Neural progenitor cell (in vitro differentiated cells): ENCODE measurements around the gene SLC52A3. TPM values are rescaled to one million over a fixed set of nuclear protein-coding genes. Genes with fewer than 3 reads are reported as not detected.

Source experiments
- DNase-seq: peaks from one replicate; pipeline ENCODE4 v3.0.0-alpha.2; 2016; ENCODE audit warnings: low spot score
- H2AFZ ChIP-seq: fragments of 200-600 bp; sonication (generic); replicated peaks from 2 replicates; pipeline ENCODE4 v1.6.1; 2016; ENCODE audit warnings: antibody characterized with exemption
- H3F3A ChIP-seq: fragments of 200-600 bp; sonication (generic); 2 replicates; pipeline ENCODE4 v1.6.1; 2016; ENCODE audit warnings: antibody characterized with exemption, low read depth
- H3K27ac ChIP-seq: fragments of 200-600 bp; sonication (generic); 2 replicates; pipeline ENCODE4 v1.5.1; 2016; ENCODE audit warnings: mild to moderate bottlenecking
- H3K27me3 ChIP-seq: fragments of 200-600 bp; sonication (generic); 2 replicates; pipeline ENCODE4 v1.6.1; 2016; ENCODE audit warnings: mild to moderate bottlenecking, moderate library complexity
- H3K36me3 ChIP-seq: fragments of 200-600 bp; sonication (generic); 2 replicates; pipeline ENCODE4 v1.5.1; 2016
- H3K4me1 ChIP-seq: fragments of 200-600 bp; sonication (generic); 2 replicates; pipeline ENCODE4 v1.6.1; 2016; ENCODE audit warnings: mixed run types
- H3K4me2 ChIP-seq: fragments of 200-600 bp; sonication (generic); 2 replicates; pipeline ENCODE4 v1.6.1; 2016
- H3K4me3 ChIP-seq: fragments of 200-600 bp; sonication (generic); 2 replicates; pipeline ENCODE4 v1.5.1; 2016
- H3K79me2 ChIP-seq: fragments of 200-600 bp; sonication (generic); 2 replicates; pipeline ENCODE4 v1.6.1; 2016; ENCODE audit warnings: low read depth
- H3K9ac ChIP-seq: fragments of 200-600 bp; sonication (generic); 2 replicates; pipeline ENCODE4 v1.6.1; 2016
- H3K9me3 ChIP-seq: fragments of 200-600 bp; sonication (generic); 2 replicates; pipeline ENCODE4 v1.5.1; 2016; ENCODE audit warnings: low read depth
- H4K20me1 ChIP-seq: fragments of 200-600 bp; sonication (generic); 2 replicates; pipeline ENCODE4 v1.6.1; 2016; ENCODE audit warnings: low read depth
- H3K27ac Mint-ChIP-seq: 3 replicates; pipeline ENCODE4 v1.8.0; 2021; ENCODE audit warnings: mixed read lengths
- H3K27me3 Mint-ChIP-seq: 2 replicates; pipeline ENCODE4 v1.8.0; 2022; ENCODE audit warnings: low read depth, mild to moderate bottlenecking, inconsistent platforms, moderate library complexity, mixed read lengths; ENCODE audit not compliant: insufficient read depth
- H3K36me3 Mint-ChIP-seq: 3 replicates; pipeline ENCODE4 v1.8.0; 2021; ENCODE audit warnings: mixed read lengths
- H3K4me1 Mint-ChIP-seq: 3 replicates; pipeline ENCODE4 v1.8.0; 2021; ENCODE audit warnings: mixed read lengths
- H3K4me3 Mint-ChIP-seq: 3 replicates; pipeline ENCODE4 v1.8.0; 2021; ENCODE audit warnings: mild to moderate bottlenecking, moderate library complexity, mixed read lengths
- H3K9me3 Mint-ChIP-seq: 3 replicates; pipeline ENCODE4 v1.8.0; 2020; ENCODE audit warnings: mixed read lengths
- CTCF ChIP-seq: fragments of 200-600 bp; sonication (generic); IDR thresholded peaks from 2 replicates; pipeline ENCODE4 v1.5.1; 2017; ENCODE audit warnings: antibody characterized with exemption, mild to moderate bottlenecking
- EZH2 ChIP-seq: fragments of 200-600 bp; sonication (generic); IDR thresholded peaks from 2 replicates; pipeline ENCODE4 v1.6.1; 2017; ENCODE audit warnings: antibody characterized with exemption, mild to moderate bottlenecking, moderate library complexity
- EZH2phosphoT487 ChIP-seq: fragments of 200-600 bp; sonication (generic); IDR thresholded peaks from 2 replicates; pipeline ENCODE4 v1.6.1; 2017; ENCODE audit warnings: antibody characterized with exemption
- total RNA-seq: library from RNA; depleted of rRNA; stranded (reverse); fragments of >200 nt; gene quantifications from 2 replicates; pipeline ENCODE4 v1.2.3, GENCODE V29; 2015; ENCODE audit warnings: low replicate concordance

Gene SLC52A3
- total RNA-seq, 1 donor from 2014 or later = not detected

DNA sequence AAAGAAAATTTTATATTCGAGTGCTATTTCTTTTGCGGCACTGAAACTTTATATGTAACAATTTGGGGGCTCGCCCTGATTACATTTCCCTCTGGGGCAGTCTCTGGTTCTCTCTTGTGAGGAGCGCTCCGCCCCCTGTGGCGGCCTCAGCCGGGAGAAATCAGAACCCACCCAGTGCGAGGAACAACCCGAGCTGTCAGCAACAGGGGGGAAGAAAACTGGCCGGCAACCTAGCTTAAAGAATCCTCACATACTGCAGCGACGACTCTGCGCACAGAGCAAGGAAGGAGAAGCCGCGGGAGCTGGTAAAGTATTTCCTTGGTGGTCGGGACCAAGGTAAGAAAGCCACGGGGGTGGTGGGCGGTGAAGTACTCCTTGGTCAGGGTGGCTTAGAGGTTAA, 23.9 kb upstream of the SLC52A3 start:
- no peaks in the 10 kb centered on the region for H3F3A ChIP-seq
- H3K4me3 Mint-ChIP-seq = no peak overlapping the region
- H3K4me1 Mint-ChIP-seq = no peaks in the 10 kb centered on the region
- no peak overlapping the region for H3K9ac ChIP-seq
- H3K27ac ChIP-seq = no peak overlapping the region
- H3K27ac Mint-ChIP-seq = no peak overlapping the region
- H3K4me1 ChIP-seq = no peaks in the 10 kb centered on the region
- H3K36me3 Mint-ChIP-seq = no peaks in the 10 kb centered on the region
- no peak overlapping the region for H2AFZ ChIP-seq
- TF ChIP-seq EZH2 = no peak
- TF ChIP-seq EZH2phosphoT487 = no peak
- no peak for TF ChIP-seq CTCF
- no peak overlapping the region for H3K4me2 ChIP-seq
- H3K9me3 ChIP-seq = no peaks in the 10 kb centered on the region
- no peaks in the 10 kb centered on the region for H3K36me3 ChIP-seq
- no peaks in the 10 kb centered on the region for H3K79me2 ChIP-seq
- DNase-seq = no peak
- no peaks in the 10 kb centered on the region for H4K20me1 ChIP-seq
- H3K27me3 ChIP-seq = no peaks in the 10 kb centered on the region
- H3K27me3 Mint-ChIP-seq = peaks cover 7% of the 10 kb centered on the region
- no peak overlapping the region for H3K4me3 ChIP-seq
- no peaks in the 10 kb centered on the region for H3K9me3 Mint-ChIP-seq

DNA sequence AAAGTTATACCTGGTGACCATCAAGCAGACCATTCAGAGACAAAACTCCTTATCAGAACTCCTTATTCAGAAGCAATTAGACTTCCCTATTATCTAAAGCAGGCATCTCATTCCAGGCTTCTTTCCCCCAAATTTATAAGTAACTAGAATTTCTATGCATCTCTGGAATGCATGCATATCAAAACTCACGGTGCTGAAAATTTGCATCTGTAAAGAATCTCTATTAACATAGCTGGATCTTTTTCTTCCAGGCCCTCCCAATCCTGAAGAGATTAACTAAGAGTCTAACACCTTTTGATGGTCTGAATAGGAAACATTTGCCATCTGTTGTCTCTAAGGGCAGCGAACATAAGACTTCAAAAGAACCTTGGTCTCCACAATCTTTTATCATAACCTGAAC, 22.8 kb upstream of the SLC52A3 start:
- no peak overlapping the region for H3K4me2 ChIP-seq
- no peaks in the 10 kb centered on the region for H3K4me1 Mint-ChIP-seq
- H3K36me3 Mint-ChIP-seq = no peaks in the 10 kb centered on the region
- H3K4me1 ChIP-seq = no peaks in the 10 kb centered on the region
- DNase-seq = no peak
- no peak overlapping the region for H3K4me3 ChIP-seq
- H3K4me3 Mint-ChIP-seq = no peak overlapping the region
- no peaks in the 10 kb centered on the region for H3F3A ChIP-seq
- no peaks in the 10 kb centered on the region for H3K9me3 Mint-ChIP-seq
- H3K79me2 ChIP-seq = no peaks in the 10 kb centered on the region
- H4K20me1 ChIP-seq = no peaks in the 10 kb centered on the region
- no peaks in the 10 kb centered on the region for H3K36me3 ChIP-seq
- no peaks in the 10 kb centered on the region for H3K27me3 ChIP-seq
- TF ChIP-seq EZH2 = no peak
- TF ChIP-seq CTCF = no peak
- no peak for TF ChIP-seq EZH2phosphoT487
- H3K27me3 Mint-ChIP-seq = peaks cover 6% of the 10 kb centered on the region
- H3K9ac ChIP-seq = no peak overlapping the region
- no peak overlapping the region for H2AFZ ChIP-seq
- H3K27ac Mint-ChIP-seq = no peak overlapping the region
- H3K9me3 ChIP-seq = no peaks in the 10 kb centered on the region
- H3K27ac ChIP-seq = no peak overlapping the region

DNA sequence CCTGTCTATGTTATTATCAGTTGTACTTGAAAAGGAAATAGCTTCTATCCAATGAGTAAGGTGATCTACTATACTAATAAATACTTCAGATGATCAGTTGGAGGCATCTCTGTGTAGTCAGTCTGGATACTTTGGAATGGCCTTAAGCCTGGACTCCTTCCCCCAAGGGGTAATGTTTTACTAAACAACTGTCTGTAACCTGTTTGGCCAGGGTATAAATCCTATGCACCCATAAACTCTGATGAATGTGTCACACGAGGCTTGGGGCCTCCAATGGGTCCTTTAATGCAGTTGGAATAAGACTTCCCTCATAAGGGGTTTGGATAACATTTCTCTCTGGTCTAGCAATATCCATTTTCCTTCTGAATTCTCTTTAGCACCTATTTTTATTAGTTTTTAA, 19.5 kb upstream of the SLC52A3 start:
- no peaks in the 10 kb centered on the region for H4K20me1 ChIP-seq
- no peaks in the 10 kb centered on the region for H3K4me1 ChIP-seq
- no peak overlapping the region for H2AFZ ChIP-seq
- peaks cover 9% of the 10 kb centered on the region for H3K9me3 Mint-ChIP-seq
- TF ChIP-seq EZH2phosphoT487 = no peak
- no peak for TF ChIP-seq EZH2
- no peak for TF ChIP-seq CTCF
- no peak overlapping the region for H3K4me2 ChIP-seq
- no peaks in the 10 kb centered on the region for H3K4me1 Mint-ChIP-seq
- H3K27me3 ChIP-seq = no peaks in the 10 kb centered on the region
- no peaks in the 10 kb centered on the region for H3K36me3 Mint-ChIP-seq
- DNase-seq = no peak
- H3K27me3 Mint-ChIP-seq = peaks cover 9% of the 10 kb centered on the region
- no peak overlapping the region for H3K9ac ChIP-seq
- H3K4me3 Mint-ChIP-seq = no peak overlapping the region
- H3K4me3 ChIP-seq = no peak overlapping the region
- H3K9me3 ChIP-seq = no peaks in the 10 kb centered on the region
- H3K27ac Mint-ChIP-seq = no peak overlapping the region
- no peaks in the 10 kb centered on the region for H3F3A ChIP-seq
- no peaks in the 10 kb centered on the region for H3K36me3 ChIP-seq
- no peak overlapping the region for H3K27ac ChIP-seq
- H3K79me2 ChIP-seq = no peaks in the 10 kb centered on the region
